GM21717 (cell line): ENCODE measurements around the gene MED20.

Source experiments
- ATAC-seq: cut with Tn5 transposase; IDR thresholded peaks from one replicate; pipeline ENCODE4 v1.9.1; 2021; ENCODE audit warnings: mild to moderate bottlenecking, moderate library complexity; ENCODE audit not compliant: unreplicated experiment

The MED20 gene

GRCh38 chr6:41914869-41915530 is 5.9 kb downstream of the MED20 start:
- no peak for ATAC-seq

DNA sequence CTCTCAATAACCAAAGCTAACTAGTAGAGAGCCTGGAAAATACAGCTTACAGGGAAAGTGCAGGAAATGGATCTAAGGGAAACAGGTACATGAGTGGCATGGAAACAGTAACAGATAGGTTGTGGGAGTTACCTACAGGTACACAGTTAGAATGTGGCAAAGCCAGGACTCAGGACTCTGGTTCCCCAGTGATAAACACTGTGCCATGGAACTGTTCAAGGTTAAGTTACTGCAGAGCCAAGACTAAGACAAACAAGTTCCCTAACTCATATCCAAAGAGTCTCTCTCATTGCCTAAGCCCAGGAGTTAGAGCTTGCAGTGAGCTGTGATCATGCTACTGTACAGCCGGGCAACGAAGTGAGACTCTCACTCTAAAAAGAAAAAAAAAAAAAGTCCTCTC is 6.6 kb downstream of the MED20 start:
- no peak for ATAC-seq

DNA sequence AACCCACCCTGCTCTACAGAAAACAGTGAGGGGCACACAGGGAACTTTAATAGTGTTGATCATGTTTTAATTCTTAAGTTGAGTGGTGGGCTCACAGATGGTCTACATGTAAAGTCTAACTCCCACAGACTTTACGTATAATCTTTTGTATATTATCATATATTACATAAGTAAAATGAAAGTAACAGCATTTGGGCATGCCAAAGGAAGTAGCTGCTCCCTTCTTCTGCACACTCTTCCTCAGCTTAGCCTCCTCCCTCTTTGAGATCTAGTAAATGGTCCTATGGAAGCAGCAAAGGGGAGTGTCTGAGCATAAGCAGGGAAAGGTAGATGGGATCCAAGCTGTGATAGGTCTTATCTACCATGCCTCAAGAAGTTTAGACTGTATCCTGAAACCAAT is 11.2 kb downstream of the MED20 start:
- ATAC-seq: no peak

GRCh38 chr6:41901882-41902519 is 18.9 kb downstream of the MED20 start:
- no peak for ATAC-seq

GRCh38 chr6:41900861-41901260 is 20.1 kb downstream of the MED20 start:
- no peak for ATAC-seq

DNA sequence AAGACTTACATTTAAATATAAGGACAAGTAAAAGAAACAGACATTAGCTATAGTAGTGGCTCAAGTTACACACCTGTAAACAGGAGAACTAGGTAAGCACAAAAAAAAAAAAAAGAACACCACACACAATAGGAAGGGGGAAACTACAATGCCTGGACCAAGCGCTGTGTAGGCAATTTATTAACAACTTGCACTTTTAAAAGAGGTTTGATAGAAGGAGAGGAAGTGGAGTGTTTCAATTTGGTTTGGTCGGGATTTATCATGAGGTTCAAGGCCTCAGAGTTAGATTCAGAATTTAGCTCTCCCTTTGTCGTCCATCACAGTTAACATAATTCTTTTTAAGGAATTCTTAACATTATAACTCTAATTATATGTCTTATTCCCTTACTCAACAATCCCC is 24.7 kb downstream of the MED20 start:
- no peak for ATAC-seq

DNA sequence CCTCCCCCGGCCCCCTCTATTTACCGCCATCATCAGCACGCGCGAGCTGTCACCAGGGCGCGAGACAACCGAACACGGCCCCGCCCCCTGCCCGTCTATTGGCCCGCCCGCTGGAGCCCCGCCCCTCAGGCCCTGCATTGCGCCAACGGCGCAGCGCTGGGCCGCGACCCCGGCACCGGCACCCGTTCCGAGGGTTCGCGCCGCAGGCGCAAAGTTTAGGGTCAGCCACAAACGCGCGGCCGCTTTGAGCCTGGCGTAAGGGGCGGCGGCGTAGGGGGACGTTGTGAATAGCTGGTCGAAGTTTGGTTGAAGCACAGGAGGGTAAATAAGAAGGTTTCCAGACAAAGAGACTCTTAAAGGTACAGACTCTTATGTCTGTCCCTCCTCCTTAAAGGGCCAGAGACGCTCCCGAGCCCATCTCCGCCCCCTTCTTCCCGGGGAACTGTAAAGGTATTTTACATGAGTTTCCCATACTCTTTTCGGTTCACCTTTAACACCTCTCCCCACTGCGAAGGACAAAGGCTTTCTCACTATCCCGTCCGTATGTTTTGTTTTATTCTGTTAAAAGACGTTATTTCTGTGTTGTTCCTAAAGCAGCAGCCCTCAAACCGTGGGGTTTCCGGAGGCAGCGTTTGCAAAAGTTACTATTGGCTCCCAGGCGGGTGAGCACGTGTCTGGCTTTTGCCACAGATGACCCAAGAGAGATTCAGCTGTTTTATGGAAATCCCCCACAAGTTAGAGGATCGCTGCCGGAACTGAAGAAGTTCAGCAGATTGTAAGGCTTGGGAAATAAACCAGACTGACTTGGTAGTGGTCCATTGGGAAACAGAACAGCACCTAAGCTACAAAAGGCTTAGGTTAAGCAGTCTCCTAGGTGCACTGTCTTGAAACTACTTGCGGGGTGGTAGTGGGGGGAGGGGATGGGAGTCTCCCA is 25.4 kb downstream of the MED20 start, which contains the start of gene USP49:
TSS of gene USP49 (minus strand) at position 76 of the 934 bp plus-strand sequence. CDS start 88,392 bp downstream, outside the sequence.
- peak; percentile 76 for ATAC-seq

DNA sequence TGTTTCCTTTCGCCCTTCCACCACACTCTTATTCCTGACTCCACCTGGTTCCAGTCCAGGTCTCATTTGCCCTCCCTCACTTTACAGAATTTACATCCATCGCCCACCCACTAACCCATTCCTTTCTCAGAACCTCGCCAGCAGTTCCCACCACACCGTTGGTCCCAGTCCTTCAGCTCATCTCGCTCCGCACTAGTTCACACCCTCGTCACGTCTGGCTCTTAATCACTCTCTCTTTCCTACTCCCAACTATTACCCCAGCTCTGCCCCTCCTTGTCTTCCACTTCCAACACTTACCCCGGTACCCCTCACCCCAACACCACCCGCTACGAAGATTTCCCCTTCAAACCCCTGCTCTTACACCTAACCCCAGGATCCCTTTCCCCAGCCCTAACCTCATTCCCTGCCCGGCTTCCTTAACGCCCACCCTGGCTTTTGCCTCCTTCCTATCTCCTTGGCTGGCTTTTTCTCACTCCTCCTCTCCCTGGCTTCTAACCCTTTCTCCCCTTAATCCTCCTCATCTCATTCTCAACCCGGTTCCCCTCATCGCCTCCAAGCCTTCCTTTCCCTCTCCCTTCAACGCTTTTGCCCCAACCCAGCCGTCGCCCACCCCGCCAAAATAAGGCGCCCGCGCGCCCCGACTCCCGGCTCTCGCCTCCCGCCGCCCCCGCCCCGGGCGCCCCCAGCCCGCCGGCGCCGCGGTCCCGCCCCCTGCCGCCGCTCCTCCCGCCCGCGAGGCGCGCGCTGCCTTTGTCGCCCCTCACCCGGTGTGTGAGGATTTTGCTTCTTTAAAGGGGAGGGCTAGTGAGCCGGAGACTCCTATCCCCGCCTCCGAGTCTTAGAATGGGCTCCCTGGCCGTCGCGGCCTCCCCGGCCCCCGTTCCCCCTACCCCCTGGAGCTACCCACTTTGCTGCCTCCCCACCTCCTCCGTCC is 26.3 kb downstream of the MED20 start:
- peak; percentile 21 for ATAC-seq

DNA sequence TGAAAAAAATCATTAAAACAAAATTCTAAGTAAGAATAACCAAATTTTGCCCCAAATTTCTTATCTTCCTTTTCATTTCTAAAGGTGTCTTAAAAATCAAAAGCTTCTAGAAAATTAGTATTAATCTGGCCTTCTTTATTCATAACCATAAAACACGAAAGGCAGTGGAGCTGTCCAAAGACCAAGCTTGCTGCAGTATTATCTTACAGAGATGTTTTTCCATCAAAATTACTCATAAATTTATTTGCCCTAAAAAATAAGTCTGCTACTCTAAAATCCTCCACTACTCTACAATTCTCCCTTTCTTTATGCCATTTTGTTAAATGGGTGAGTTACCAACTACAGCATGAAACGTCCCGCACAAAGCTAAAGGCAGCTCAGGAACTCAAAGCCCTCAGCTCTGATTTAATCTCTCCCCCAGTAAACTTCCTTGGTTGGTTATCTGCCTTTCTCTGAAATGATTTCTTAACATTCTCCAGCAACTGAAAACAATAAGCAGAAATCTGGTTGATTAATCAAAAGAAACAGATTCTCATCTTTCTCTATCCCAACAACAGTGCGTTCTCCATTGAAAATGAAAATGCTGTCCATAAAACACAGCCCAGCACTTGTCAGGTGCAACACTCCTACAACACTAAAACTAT is 27.9 kb downstream of the MED20 start:
- ATAC-seq: no peak

- ATAC-seq: no peak
Observed at GRCh38 chr6:41887331-41887751, 33.6 kb downstream of the MED20 start.

DNA sequence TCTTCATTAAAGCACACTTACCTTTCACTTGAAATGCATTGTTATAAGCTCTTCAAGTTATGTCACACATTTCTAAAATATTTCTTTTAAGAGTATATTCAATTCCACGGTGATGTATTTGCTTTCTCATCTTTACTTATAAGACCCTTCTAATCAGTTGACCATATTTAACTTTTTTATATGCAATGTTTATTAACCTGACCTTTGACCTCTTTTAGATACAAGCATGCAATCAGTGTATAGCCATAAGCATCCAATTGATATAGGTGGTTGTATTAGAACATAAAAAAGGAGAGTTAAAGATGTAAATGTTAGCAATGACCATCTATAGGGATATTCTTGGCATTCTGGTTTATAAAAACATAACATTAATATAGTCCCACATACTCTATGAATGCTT is 35.0 kb downstream of the MED20 start:
- ATAC-seq: no peak

GRCh38 chr6:41884957-41885356 is 36.0 kb downstream of the MED20 start:
- ATAC-seq: no peak

GRCh38 chr6:41881506-41881905 is 39.4 kb downstream of the MED20 start:
- no peak for ATAC-seq

DNA sequence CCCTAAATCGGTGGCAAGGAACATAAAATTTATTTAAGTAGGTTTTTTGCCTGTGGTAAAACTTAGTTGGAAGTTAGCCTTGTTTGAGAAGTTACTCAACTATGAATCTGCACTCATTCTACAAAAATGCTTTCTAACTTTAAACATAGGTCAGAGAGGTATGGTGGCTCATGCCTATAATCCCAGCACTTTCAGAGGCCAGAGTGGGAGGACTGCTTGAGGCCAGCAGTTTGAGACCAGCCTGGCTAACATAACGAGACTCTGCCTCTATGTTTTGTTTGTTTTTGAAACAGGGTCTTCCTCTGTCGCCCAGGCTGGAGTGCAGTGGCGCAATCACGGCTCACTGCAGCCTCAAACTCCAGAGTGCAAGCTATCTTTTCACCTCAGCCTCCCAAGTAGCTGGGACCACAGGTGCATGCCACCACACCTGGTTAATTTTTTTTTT is 42.0 kb downstream of the MED20 start:
- ATAC-seq: no peak

DNA sequence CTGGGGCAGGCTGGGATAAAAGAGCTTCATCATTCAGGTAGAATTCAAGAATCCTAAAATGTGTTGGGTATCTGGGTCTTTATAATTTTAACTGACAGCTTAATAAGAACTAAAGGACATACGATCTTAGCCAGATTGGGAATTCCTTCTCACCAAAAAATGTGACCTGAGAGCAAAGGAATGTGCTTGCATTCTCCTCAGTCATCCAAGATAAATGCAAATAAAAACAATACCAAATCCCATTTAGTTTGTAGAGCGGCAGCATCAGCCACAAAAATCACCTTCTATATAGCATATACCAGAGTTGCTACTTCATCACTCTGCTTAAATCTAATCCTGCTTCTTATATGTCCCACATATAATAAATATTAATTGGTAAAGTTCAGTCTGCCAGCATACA is 42.7 kb downstream of the MED20 start:
- no peak for ATAC-seq

DNA sequence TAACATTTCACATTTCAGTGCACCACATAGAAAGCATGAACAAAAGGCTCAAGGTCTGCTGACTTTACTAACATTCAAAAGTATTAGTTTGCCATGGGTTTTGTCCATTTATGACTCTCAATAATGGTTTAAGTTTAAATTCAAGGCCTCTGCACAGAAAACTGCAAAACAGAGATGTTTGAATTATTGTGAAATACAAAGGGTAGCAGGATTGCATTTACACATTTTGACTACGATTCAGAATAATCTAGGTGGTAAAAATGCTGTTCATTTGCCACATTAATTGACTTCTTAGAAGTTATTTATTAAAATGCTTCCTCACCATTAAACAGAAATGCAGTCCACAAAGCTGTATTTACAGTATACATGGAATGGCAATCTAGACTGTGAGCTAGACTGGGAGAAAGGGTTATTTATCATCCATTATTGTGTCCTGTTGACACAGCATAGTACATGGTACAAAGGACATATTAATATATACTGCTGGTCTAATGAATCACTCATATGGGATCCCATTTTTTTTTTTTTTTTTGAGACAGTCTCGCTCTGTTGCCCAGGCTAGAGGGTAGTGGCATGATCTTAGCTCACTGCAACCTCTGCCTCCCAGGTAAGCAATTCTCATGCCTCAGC is 43.8 kb downstream of the MED20 start:
- no peak for ATAC-seq

DNA sequence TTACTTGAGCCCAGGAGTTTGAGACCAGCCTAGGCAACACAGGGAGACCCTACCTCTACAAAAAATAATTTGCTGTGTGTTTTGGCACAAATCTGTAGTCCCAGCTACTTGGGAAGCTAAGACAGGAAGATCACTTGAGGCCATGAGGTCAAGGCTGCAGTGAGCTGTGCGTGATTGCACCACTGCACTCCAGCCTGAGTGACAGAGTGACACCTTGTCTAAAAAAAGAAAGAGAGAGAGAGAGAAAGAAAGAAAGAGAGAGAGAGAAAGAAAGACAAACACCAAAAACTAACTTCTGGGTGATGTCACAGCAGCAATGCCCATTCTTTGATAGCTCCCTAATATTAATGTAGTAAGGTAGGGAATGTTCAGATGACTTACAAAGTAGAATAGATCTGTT is 46.2 kb downstream of the MED20 start:
- ATAC-seq: no peak

DNA sequence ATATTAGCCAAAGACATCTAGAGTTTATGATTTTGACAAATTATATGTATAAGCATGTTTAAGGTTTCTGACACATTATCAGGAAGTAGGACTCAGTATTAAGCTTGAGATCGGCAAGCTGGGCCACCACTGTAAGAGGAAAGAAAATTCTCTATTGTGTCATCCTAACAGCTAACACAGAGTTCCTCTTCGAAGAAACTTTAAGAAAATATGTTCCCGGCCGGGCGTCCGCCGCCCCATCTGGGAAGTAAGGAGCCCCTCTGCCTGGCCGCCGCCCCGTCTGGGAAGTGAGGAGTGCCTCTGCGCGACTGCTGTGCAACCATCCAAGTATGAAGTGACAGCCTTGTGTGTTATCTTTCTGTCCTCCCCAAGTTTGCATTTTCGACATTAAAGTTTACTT is 48.8 kb downstream of the MED20 start:
- ATAC-seq: no peak

- no peak for ATAC-seq
Observed at GRCh38 chr6:41871691-41872090, 49.2 kb downstream of the MED20 start.

DNA sequence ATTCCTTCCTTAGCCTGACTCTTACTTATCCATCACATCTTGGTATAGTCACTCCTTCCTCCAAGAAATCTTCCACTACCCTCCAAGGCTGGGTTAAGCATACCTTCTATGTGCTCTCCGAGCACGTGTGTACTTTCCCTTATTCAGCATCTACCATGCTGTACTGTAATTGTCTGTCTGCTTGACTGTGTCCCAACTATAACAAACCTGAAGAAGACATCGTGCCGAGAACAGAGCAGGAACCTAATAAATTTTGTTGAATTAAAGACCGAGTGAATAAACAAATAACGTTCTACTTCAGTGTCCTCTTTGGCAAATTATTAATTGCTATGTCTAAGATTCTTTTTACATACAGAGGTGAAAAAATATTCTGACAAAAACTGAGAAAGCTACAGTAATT is 61.6 kb downstream of the MED20 start:
- no peak for ATAC-seq
